Measurements from ENCODE around the gene ASB7. TPM values are rescaled to one million over a fixed set of nuclear protein-coding genes. Genes with fewer than 3 reads are reported as not detected.

Gene ASB7
- total RNA-seq, 1 donor from 2014 or later: 17.3 TPM

- Histone ChIP-seq H3K4me3 (ENCODE audit: low read depth, low read length) (no peak overlapping the region), H3K36me3 (ENCODE audit: control insufficient read depth, insufficient read depth, low read length) (no peaks in the 10 kb centered on the region), H3K27me3 (ENCODE audit: control insufficient read depth, insufficient read depth, low read length) (no peaks in the 10 kb centered on the region)
- no peak for TF ChIP-seq CTCF (IDR thresholded peaks at IDR 0.05; ENCODE audit: insufficient read depth, low read length, poor library complexity, severe bottlenecking)
- no peak for DNase-seq (ENCODE audit: low read depth)
These were observed 10.6 kb upstream of the ASB7 start for GRCh38 chr15:100591835-100592234.

DNA sequence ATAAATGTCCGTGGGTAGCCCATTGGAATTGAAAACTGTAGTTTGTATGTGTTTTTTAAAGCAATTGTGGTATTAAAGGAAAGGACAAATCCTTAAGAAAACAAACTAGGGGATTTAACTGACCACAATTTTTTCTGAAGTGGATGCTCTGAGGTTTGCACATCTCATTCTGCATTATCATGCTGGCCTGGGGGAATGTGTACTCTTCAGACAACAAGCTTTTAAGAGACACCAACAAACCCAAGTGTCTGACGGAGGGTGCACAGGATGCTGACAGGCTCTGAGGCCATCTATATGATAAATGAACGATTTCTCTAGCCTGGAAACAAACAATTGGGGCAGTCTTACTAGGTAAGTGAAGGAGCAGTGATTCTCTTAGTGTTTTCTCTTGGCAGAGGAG, 9.5 kb upstream of the ASB7 start:
- no peak overlapping the region for H3K4me3 ChIP-seq (ENCODE audit: low read depth, low read length)
- H3K27me3 ChIP-seq (ENCODE audit: control insufficient read depth, insufficient read depth, low read length): no peaks in the 10 kb centered on the region
- TF ChIP-seq CTCF (IDR thresholded peaks at IDR 0.05; ENCODE audit: insufficient read depth, low read length, poor library complexity, severe bottlenecking): no peak
- DNase-seq (ENCODE audit: low read depth): no peak
- H3K36me3 ChIP-seq (ENCODE audit: control insufficient read depth, insufficient read depth, low read length): no peaks in the 10 kb centered on the region

GRCh38 chr15:100593431-100593830, 9.0 kb upstream of the ASB7 start:
- Histone ChIP-seq H3K36me3 (ENCODE audit: control insufficient read depth, insufficient read depth, low read length) (no peaks in the 10 kb centered on the region), H3K27me3 (ENCODE audit: control insufficient read depth, insufficient read depth, low read length) (no peaks in the 10 kb centered on the region), H3K4me3 (ENCODE audit: low read depth, low read length) (no peak overlapping the region)
- DNase-seq (ENCODE audit: low read depth): no peak
- TF ChIP-seq CTCF (IDR thresholded peaks at IDR 0.05; ENCODE audit: insufficient read depth, low read length, poor library complexity, severe bottlenecking): no peak

DNA sequence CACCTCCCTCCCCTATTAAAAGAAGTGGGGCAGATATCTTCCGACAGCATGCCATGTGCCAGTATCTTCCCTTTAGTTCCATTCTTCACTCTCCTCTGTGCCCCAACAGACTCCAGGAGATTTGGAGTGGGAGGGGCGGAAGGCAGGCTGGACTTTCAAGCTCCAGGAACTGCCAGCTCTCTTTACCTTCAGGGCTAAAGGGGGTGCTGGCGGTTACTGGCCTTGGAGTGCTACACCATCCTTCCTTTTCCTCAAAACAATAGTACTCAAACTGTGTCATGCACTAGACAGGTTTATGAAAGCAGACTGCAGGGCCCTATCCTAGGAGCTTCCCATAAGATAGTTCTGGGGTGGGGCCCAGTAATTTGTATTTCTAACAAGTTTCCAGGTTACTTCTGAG, 6.4 kb upstream of the ASB7 start:
- no peak for DNase-seq (ENCODE audit: low read depth)
- H3K27me3 ChIP-seq (ENCODE audit: control insufficient read depth, insufficient read depth, low read length): no peaks in the 10 kb centered on the region
- no peak for TF ChIP-seq CTCF (IDR thresholded peaks at IDR 0.05; ENCODE audit: insufficient read depth, low read length, poor library complexity, severe bottlenecking)
- no peak overlapping the region for H3K4me3 ChIP-seq (ENCODE audit: low read depth, low read length)
- H3K36me3 ChIP-seq (ENCODE audit: control insufficient read depth, insufficient read depth, low read length): no peaks in the 10 kb centered on the region

DNA sequence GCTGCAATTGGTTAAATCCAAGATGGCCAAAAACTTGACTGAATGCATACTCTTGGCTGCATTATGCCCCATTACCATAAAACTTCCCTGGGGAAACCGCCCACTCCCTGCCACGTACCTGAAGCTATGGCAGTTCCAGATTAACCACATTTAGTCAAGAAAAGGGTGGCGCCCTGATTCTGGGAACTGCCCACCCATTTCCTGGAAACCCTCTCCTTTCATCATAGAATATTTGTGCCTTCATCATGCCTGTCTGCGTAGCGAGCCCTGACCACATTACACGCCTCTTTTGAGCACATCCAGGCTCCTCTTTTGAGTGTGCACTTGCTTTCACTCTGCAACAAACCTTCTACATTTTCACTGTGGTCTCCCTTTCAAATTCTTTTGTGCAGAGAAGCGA, 5.6 kb upstream of the ASB7 start:
- no peak overlapping the region for H3K4me3 ChIP-seq (ENCODE audit: low read depth, low read length)
- TF ChIP-seq CTCF (IDR thresholded peaks at IDR 0.05; ENCODE audit: insufficient read depth, low read length, poor library complexity, severe bottlenecking): no peak
- H3K36me3 ChIP-seq (ENCODE audit: control insufficient read depth, insufficient read depth, low read length): no peaks in the 10 kb centered on the region
- H3K27me3 ChIP-seq (ENCODE audit: control insufficient read depth, insufficient read depth, low read length): no peaks in the 10 kb centered on the region
- no peak for DNase-seq (ENCODE audit: low read depth)

DNA sequence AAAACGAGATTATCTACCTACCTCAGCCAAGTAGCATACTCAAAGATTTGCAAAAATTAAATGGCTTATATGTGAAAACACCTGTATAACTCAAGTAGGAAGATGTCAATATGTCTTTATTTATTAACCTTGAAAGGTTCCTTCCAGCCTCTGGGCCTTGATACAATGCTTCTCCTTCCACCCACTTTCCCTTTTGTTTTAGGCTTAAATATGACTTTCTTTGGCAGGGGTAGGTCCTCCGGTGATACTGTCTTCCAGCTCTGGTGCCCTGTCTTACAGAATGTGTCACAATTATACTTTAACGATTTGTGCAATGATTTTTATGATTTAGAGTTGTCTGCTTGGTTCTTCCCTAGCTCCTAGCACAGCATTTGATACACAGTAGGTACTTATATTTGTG, 4.5 kb upstream of the ASB7 start:
- Histone ChIP-seq H3K36me3 (ENCODE audit: control insufficient read depth, insufficient read depth, low read length) (no peaks in the 10 kb centered on the region), H3K4me3 (ENCODE audit: low read depth, low read length) (no peak overlapping the region), H3K27me3 (ENCODE audit: control insufficient read depth, insufficient read depth, low read length) (no peaks in the 10 kb centered on the region)
- no peak for DNase-seq (ENCODE audit: low read depth)
- TF ChIP-seq CTCF (IDR thresholded peaks at IDR 0.05; ENCODE audit: insufficient read depth, low read length, poor library complexity, severe bottlenecking): no peak

Measured in kidney epithelial cell (primary cell).